Renal pelvis (tissue), 4 donors: ENCODE results near the gene PTPRM. TPM values are rescaled to one million over a fixed set of nuclear protein-coding genes. Genes with fewer than 3 reads are reported as not detected.
A peak's percentile ranks its signal among the peaks of the same experiment; 100 is the strongest.

ENCODE experiments used
- DNase-seq: peaks from one replicate; pipeline ENCODE4 v3.0.0-alpha.2; 2013
- polyA plus RNA-seq, 3 donors: library from polyadenylated mRNA; unstranded; fragments of 120-200 nt; gene quantifications; one replicate each; pipeline ENCODE4 v1.2.1, GENCODE V29; 2013; ENCODE audit not compliant: insufficient read length in 3 of 3

PTPRM gene
- polyA plus RNA-seq, 3 donors, result 77.7 to 97.3 (median 83.7) TPM

DNA sequence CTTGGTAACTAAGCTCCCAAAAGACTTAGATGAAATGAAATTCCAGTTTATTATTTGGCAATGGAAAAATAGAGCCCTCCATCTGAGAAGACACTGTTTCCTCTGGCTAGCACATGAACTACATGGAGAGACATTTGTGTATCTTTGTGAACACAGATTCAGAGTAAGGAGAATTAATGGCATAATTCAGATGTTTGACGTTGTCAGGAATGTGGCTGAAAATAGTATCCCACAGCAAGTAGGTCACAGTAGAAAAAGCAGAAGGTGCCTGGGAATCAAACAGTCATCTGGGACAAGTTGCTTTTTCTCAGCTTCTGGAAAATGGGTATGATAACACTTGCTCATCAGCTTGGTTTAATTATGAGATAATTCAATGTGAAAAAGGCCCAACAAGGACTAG is 288.6 kb downstream of the PTPRM start:
- no peak for DNase-seq

DNA sequence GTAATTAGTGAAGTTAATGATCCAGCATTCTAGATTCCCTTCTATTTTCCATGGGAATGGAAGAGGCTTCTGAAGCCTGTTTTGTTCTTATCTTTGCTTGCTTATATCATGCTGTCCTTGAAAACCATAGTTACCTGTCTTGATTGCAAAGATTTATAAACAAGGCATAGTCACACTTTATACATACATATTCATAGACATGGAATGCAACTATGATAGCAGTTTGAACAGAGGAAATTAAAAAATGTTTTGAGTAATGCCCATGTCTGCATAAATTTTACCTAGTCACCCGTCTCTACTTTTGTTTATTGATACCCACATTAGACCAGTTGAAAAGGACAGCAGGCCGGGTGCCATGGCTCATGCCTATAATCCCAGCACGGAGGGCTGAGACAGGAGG is 289.0 kb downstream of the PTPRM start:
- DNase-seq, result no peak

DNA sequence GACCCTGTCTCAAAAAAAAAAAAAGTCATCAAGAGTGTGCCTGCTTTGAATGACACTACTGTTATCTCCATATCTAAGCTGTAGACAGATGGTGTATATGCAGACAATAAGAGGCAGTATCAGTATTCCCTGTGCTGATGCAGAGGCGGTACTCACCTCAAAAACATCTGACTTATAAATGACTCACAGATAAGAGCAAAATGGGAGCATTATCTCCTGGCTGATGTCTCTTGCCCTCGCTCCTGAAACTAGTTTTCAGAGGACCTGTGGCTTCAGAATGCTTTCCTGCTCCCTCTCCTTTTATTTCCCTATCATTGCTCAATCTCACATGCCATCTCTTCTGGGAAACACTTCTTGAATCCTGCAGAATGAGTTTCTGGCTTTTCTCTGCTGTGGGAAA is 289.6 kb downstream of the PTPRM start:
- DNase-seq, result no peak

DNA sequence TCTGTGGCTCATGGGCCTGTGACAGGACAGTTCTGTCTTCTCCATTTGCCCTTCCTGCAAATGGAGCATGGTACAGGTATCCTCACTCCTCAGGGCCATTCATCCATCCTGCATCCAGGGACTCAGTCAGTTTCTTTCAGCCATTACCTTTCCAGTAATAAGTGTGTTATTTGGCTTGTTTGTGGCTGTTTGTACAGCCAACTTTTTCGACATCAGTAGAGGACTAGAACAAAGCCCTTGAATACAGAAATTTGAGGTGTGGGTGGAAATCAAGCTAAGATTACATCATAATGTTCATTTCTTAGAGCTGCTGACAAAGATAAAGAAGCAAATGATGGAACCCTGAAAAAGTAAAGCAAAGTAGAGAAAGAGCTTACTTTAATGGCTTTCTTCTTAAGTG is 290.4 kb downstream of the PTPRM start:
- DNase-seq, result no peak

DNA sequence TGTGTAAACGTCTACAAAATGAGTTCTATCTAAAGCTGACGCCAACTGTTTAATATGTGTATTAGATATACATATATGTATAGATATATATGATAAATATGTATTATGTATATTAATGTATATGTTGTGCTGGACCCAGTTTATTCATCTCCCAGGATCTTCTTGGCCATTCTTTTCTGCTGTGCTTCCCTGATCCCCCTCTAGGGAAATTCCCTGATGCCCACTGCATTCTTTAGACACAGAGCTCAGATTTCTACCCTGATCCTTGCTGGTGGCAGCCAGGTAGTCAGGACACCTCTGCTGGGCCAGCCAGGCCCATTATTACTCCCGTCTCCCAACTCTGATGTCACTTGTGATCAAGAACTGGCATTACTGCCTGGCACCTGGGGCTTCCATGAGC is 292.0 kb downstream of the PTPRM start:
- no peak for DNase-seq

DNA sequence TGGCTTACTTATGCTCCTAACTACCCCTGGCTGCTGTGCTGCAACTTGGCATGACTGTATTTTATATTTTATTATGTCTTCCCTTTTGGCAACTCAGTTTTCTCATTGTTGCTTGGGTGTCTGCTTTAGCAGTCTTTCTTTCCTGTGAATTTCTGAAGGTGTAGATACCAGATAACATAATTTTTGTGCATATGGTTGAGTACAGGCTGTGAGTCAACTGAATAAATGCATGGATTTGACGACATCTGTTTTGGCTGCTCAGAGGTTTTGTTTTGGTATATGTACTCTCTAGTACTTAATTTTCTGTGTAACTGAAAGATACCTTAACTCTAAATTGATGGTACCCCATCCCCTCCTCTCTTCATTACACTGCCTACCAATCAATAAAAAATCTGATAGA is 303.1 kb downstream of the PTPRM start:
- DNase-seq, result no peak

DNA sequence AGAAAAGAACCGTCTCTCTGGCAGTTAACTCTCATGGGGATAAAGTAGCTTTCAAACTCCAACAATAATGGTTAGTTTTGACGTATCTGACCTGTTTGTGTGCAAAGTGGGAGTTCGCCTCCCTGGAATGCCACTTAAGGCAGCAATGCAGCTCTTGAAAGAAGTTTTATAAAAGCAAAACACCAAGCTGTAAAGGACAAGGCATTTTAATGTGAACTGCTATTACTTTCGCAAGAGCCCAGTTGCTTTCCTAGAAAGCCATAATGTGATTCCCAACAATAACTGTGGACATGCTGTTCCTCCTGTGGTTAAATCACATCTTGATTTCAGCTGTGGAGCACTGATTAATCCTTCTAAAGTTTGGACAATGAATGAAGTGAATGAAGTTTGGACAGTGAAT is 303.7 kb downstream of the PTPRM start:
- no peak for DNase-seq

DNA sequence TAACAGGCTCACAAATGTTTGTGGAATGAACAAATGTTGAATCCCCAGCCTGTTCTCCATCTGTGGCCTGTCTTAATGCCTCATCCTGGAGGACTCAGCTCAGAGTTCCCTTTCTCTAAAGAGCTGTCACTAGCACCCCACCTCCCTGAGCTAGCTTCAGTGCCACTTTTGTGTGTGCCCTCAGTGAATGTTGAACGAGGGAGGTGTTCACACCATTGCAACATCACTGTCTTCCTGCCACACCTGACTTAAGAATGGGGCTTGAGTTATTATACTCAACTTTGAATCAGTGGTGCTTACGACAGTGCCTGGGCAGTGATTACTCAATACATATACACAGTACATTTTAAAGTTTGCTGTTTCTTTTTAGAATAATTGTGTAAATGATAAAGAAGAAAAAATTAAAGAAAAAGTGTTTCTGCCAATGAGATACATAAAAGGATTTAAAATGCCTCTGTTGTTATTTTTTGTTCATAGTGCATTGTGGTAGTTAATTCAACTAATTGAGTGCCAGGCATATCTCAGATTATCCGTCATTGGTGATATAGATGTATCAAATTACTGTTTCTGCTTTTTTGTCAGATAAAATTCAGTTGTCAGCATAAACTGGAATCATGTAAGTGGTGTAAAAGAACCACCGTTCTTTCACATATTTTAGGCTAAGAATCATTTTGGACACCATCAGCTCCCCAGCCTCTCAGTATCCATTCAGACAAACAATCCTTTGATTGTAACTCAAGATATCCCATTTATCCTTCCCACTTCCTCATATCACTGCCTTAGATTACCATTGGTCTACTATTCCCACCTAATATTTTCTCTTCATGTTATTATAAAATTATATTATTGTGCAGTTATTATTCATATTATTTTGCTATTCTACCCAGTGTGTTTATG is 304.7 kb downstream of the PTPRM start:
- DNase-seq, result no peak

DNA sequence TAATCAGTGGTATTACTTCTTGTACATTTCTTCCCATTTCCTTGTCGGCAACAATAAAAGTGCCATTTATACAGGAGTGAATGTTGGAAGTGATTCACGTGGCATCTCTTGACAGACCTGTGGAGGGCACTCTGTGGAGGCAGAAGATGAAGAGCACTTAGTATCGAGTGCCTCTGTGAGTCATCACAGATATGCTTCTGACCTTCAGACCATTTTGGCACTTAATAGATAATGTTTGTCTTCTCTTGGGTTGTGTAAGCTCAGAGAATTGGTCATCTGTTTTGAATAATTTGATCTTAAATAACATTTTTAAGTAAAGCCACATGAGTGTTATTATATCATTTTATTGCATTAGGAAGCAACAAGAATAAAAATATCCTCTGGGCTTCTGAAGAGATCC is 305.5 kb downstream of the PTPRM start:
- DNase-seq, result no peak

DNA sequence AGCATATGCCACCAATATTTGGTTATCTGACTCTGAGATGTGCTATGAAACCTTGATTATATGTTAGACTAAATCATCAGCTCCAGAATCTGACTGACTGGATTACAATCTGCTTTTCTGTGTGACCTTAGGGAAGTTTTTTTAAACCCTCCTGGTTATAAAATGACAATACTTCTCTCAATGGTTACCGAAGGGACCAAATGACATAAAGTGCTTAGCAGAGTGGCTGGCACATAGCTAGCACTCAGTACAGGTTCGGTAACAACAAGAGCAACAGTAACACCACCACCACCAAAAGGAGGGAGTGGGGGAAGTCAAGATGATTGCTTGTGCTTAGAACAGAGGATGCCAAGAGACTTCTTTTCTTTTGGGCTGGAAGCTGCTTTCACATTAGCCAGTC is 306.2 kb downstream of the PTPRM start:
- DNase-seq, result no peak

DNA sequence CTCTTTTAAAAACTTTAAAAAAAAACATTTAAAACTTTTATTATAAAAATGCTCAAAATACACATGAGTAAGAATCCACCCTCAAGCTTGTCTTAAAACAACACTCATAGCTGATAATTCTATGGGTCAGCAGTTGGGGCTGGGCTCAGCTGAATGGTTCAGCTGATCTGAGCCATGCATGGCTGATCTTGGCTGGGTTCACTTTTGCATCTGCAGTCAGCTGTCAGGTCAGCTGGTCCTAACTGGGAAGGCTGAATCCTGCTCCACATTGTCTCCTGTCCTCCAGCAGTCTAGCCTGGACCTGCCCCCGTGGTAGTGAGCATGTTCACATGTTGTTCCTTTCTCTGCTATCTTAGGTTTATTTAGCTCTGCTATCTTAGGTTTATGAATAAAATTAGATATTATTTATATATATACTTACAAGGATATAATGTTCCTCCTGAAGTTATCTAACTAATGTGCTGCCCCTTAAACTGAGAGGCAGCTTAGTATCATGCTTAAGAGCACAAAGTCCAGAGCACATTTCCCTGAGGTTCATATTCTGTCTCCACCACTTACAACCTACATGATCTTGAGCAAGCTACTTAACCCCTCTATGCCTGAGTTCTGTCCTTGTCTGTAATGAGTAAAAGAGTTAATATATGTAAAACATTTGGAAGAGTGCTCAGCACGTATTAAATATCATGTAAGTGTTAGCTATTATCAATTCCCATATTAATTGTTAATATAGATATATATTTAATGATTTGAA is 309.4 kb downstream of the PTPRM start:
- no peak for DNase-seq

DNA sequence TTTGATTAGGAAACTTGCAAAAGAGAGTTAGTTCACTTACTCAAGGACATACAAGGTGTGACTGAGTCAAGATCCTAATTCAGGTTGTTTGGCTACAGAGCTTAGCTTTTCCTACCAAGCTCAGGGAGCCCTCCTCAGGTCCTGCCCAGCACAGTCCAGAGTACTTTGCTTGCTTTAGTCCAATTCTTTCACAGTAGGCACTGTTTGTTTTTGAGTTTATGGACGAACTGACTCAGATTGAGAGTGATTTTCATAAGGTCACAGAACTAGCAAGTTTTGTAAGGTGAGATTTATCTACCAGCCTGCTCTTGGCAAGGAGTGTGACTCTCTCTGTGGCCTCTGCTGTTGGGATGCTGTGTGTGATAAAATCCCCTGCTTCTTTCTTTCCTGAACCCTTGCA is 310.5 kb downstream of the PTPRM start:
- no peak for DNase-seq

DNA sequence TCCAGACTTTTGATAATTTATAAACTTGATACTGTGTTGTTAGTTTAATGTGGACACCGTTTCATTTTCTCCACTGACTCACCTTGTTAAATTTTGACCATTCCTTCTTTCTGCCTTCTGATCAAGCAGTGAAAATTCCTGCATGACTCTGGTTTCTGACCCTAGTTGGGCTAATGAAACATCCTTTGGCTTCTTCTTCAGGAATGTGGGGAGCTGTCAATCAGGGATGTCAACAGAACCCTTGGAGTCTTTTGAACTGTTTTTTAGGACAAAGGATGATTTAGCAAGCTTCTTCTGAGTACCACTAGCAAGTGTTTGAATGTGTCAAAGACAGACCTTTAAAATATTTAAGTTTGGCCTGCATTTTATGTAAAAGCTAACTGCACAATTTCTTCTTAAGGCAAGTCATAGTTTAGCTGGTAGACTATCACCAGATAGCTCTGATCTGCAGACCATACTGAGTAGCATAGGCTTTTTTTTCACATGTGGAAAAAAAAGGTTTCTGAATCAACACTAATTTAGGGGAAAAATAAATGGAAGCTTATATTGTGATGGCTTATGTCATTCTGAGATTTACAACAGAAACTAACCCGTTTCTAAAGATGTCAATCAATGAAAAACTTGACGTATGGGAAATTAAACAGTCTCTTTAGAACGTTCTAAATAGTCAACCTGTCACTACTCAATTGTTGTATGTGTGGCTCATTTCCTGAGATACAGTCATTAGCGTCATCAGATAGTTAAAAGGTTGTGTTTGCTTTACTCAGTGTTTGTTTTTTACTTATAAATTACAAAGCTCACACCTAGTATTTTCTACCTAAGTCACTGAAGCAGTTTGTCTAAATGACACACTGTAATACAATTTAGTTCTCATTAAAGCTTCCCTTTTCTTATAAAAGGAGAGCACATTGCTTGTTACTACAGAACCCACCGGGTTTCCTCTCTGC is 311.4 kb downstream of the PTPRM start:
- no peak for DNase-seq

DNA sequence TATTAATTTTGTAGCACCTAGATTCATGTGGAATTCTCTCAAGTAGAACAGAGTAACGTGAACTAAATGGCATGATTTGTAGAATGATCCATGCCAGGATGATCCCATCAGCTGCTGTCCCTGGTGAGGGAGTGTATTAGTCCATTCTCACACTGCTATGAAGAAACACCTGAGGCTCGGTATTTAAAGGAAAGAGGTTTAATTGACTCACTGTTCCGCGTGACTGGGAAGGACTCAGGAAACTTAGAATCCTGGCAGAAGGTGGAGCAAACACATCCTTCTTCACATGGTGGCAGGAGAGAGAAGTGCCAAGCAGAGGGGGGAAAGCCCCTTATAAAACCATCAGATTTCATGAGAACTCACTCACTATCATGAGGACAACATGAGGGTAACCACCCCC is 312.6 kb downstream of the PTPRM start:
- no peak for DNase-seq

DNA sequence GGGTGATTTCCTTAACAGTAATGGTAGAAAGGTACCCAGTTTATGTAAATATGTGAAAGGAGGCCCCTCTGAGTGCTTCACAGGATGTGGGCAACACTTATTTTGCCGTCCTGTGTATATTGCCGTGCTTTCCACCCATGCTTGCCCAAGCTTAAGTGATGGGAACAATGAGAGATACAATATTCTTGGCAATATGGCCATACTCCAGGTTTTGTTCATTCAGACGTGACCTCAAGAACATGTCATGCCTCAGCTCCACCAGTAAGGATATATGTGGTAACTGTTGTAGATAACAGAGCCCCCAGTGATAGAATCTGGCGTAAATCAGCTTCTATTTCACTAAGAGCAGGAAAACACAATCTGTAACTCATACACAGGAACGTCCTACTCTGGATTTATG is 318.7 kb downstream of the PTPRM start:
- DNase-seq, result no peak

DNA sequence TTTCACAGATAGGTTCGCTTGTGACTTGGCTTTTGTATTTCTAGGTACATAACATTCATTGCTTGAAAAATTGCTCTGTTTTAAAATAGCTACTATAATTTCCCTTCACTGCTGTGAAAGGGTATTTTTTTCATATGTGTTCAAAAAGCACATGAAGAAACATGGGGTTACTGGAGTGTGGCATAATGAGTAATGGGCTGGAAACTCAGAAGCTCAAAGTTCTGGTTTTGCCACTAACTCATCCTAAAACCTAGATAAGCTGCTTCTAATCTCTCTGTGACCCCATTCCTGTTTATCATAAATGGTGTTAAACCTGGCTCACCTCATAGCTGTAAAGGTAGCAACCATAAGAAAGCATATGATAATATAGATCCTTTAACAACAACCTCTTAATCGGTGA is 319.3 kb downstream of the PTPRM start:
- no peak for DNase-seq

DNA sequence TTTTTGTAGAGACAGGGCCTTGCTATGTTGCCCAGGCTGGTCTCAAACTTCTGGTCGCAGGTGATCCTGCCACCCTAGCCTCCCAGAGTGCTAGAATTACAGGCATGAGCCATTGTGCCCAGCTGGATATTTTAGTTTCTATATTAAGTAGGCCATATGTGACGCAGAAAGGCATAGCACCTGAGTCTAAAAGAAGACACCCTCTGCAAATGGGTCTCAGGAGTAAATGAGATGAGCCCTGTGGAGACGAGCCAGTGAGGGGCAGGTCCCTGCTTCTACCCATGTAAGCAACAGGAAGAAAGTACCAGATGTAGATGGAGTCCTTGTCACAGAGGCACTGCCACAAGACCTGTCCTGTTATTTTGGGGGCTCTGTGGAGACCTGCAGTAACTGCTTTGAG is 322.4 kb downstream of the PTPRM start:
- DNase-seq, result no peak

DNA sequence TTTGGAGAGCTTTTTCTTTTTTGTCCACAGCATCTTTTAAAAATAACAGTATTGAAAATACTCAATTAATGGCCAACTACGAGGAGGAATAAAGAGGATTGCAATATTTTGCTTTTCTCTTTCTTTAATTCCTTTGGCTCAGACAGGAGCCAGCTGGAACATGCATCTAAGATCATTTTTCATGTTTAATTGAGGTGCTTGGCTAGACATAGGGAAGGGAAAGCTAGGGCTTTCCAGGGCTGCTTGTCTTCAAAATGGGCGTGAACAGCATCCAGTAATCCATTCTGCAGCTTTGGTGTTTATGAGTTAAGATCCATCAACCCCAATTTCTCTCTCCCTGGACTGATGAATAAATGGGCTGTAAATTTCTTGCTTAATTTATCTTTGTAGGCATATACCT is 323.0 kb downstream of the PTPRM start:
- DNase-seq, result peak; percentile 43

DNA sequence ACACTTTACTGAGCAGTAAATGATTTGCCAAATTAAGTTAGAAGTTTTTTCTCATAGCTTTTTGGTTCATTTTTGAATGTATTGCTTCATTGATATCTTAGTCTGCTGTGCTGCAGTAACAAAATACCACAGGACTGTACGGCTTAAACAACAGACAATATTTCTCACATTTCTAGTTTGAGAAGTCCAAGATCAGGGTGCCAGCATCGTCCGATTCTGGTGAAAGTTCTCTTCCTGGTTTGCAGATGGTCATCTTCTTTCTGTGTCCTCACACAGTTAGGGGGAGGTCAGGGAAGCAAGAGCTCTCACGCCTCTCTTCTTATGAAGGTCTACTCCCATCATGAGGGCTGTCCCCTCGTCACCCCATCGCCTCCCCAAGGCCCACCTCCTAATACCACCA is 325.4 kb downstream of the PTPRM start:
- no peak for DNase-seq

DNA sequence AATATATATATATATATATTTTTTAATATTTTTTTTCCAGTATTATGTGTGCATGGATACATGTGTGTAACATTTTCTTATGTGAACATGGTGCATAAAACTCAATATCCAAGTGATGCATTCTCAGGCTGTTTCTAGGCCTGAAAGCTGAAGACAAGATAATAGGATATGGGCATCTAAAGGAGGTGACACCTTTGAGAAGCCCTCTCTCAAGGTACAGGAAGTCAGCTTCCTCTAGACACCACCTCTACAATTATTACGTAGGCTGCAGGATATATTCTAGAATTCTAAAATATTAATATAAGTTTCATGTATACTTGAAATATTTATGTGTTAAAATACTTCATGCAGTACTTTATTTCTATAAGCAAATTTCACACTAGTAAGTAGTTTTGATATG is 327.5 kb downstream of the PTPRM start:
- no peak for DNase-seq

DNA sequence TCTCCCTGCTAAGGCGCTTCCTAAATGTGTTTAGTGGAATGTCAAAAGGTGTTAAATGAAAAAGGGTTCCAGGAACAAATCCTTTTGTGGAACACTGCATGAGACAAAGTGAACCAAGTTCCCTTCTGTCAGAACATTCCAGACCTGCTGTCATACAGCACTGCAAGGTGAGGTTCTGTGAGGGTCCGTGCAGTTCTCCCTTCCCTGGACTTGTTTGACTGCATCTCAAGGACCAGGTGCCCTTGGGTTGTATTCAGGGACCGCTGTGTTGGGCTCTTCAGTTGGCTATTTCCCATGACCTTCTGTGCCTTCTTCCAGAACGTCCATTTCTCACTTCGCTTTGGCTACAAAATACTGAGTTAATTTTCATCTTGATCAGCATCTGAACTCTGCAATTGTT is 328.2 kb downstream of the PTPRM start:
- DNase-seq, result no peak

DNA sequence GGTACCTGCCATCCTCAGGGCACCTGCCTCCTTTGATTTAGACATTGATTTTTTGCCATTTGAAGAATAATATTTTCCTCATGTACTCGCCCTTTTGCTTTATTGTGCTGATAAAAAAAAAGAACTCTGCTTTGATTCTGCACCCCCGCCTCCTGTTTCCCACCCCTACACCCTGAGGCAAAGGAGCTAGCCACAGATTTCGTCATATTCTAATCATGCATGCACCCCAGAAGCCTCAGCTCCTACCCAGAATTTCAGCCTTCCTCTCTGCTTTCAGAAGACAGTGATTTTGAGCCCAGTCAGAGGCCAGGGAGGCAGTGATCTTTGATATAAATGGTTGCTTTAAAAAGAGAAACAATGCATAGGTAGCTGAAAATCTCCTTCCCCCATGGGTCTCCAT is 329.0 kb downstream of the PTPRM start:
- DNase-seq, result no peak
